Non-pigmented ciliary epithelial cell (primary cell): ENCODE measurements around the gene CCDC85C.

Experiments used
- DNase-seq: peaks from one replicate; pipeline ENCODE4 v3.0.0-alpha.2; 2010; ENCODE audit warnings: low read depth

CCDC85C gene

GRCh38 chr14:99472937-99473336 is 131.1 kb downstream of the CCDC85C start:
- no peak for DNase-seq

- no peak for DNase-seq
These were observed 132.3 kb downstream of the CCDC85C start for GRCh38 chr14:99471731-99472130.

GRCh38 chr14:99468836-99469592 is 135.0 kb downstream of the CCDC85C start:
- no peak for DNase-seq

- DNase-seq, result no peak
These were observed 135.9 kb downstream of the CCDC85C start for GRCh38 chr14:99468081-99468480.

- no peak for DNase-seq
These were observed 136.5 kb downstream of the CCDC85C start for GRCh38 chr14:99467336-99468078.

- DNase-seq, result no peak
These were observed 137.2 kb downstream of the CCDC85C start for GRCh38 chr14:99466758-99467157.

- no peak for DNase-seq
These were observed 138.7 kb downstream of the CCDC85C start for GRCh38 chr14:99465288-99465687.

- DNase-seq, result no peak
These were observed 140.0 kb downstream of the CCDC85C start for GRCh38 chr14:99463974-99464373.

GRCh38 chr14:99462210-99462609 is 141.8 kb downstream of the CCDC85C start:
- DNase-seq, result no peak

- no peak for DNase-seq
These were observed 142.5 kb downstream of the CCDC85C start for GRCh38 chr14:99461411-99462085.

- no peak for DNase-seq
These were observed 143.2 kb downstream of the CCDC85C start for GRCh38 chr14:99460793-99461192.

GRCh38 chr14:99459481-99460100 is 144.4 kb downstream of the CCDC85C start:
- DNase-seq, result no peak

- no peak for DNase-seq
These were observed 149.8 kb downstream of the CCDC85C start for GRCh38 chr14:99454246-99454645.

- no peak for DNase-seq
These were observed 151.0 kb downstream of the CCDC85C start for GRCh38 chr14:99452968-99453367.

GRCh38 chr14:99451234-99451633 is 152.8 kb downstream of the CCDC85C start:
- no peak for DNase-seq

- no peak for DNase-seq
These were observed 153.7 kb downstream of the CCDC85C start for GRCh38 chr14:99450266-99450665.
